ENCODE measurements around the gene SFSWAP. TPM values are rescaled to one million over a fixed set of nuclear protein-coding genes. Genes with fewer than 3 reads are reported as not detected.
"Not testable (repeated sequence)": the region's sequence is repeated elsewhere in the genome, so short reads cannot be mapped to it uniquely, and the experiment has no call there.

Gene SFSWAP
- total RNA-seq, 2 donors from 2014 or later, result 27.3 to 29.2 TPM

- DNase-seq (ENCODE audit: low spot score), result no peak
- intact Hi-C loops (cut with DNase I), result no loop called here
These were observed 85.0 kb downstream of the SFSWAP start for GRCh38 chr12:131795690-131796410.

GRCh38 chr12:131796411-131796736, 85.5 kb downstream of the SFSWAP start:
- DNase-seq (ENCODE audit: low spot score), result no peak
- intact Hi-C loops (cut with DNase I), result no loop called here

GRCh38 chr12:131796754-131797587, 86.1 kb downstream of the SFSWAP start:
- intact Hi-C loops (cut with DNase I), result no loop called here
- DNase-seq (ENCODE audit: low spot score), result no peak

- DNase-seq (ENCODE audit: low spot score), result no peak
- intact Hi-C loops (cut with DNase I), result no loop called here
These were observed 86.7 kb downstream of the SFSWAP start for GRCh38 chr12:131797588-131797934.

- intact Hi-C loops (cut with DNase I), result no loop called here
- no peak for DNase-seq (ENCODE audit: low spot score)
These were observed 88.3 kb downstream of the SFSWAP start for GRCh38 chr12:131799195-131799594.

GRCh38 chr12:131799828-131800593, 89.1 kb downstream of the SFSWAP start:
- intact Hi-C loops (cut with DNase I), result no loop called here

GRCh38 chr12:131800594-131801135, 89.8 kb downstream of the SFSWAP start:
- DNase-seq (ENCODE audit: low spot score), result no peak
- intact Hi-C loops (cut with DNase I), result no loop called here

More at GRCh38 chr12:131799828-131800593, 89.1 kb downstream of the SFSWAP start:
- DNase-seq (ENCODE audit: low spot score), result no peak

GRCh38 chr12:131801254-131801866, 90.5 kb downstream of the SFSWAP start:
- intact Hi-C loops (cut with DNase I), result no loop called here
- no peak for DNase-seq (ENCODE audit: low spot score)

GRCh38 chr12:131803961-131804521, 93.2 kb downstream of the SFSWAP start:
- no peak for DNase-seq (ENCODE audit: low spot score)
- intact Hi-C loops (cut with DNase I), result no loop called here

GRCh38 chr12:131805421-131805820, 94.5 kb downstream of the SFSWAP start:
- no peak for DNase-seq (ENCODE audit: low spot score)
- intact Hi-C loops (cut with DNase I), result no loop called here

- intact Hi-C loops (cut with DNase I), result no loop called here
- DNase-seq (ENCODE audit: low spot score), result no peak
These were observed 95.8 kb downstream of the SFSWAP start for GRCh38 chr12:131806674-131807073.

- intact Hi-C loops (cut with DNase I), result no loop called here
These were observed 98.0 kb downstream of the SFSWAP start for GRCh38 chr12:131808744-131809371.

GRCh38 chr12:131809476-131810254, 98.8 kb downstream of the SFSWAP start:
- intact Hi-C loops (cut with DNase I); DNase-seq (ENCODE audit: low spot score): not testable (repeated sequence)

More at GRCh38 chr12:131808744-131809371, 98.0 kb downstream of the SFSWAP start:
- no peak for DNase-seq (ENCODE audit: low spot score)

GRCh38 chr12:131810726-131811125, 99.8 kb downstream of the SFSWAP start:
- intact Hi-C loops (cut with DNase I), result no loop called here
- DNase-seq (ENCODE audit: low spot score), result no peak

- intact Hi-C loops (cut with DNase I), result no loop called here
- DNase-seq (ENCODE audit: low spot score), result no peak
These were observed 104.2 kb downstream of the SFSWAP start for GRCh38 chr12:131815131-131815530.

GRCh38 chr12:131816495-131816894, 105.6 kb downstream of the SFSWAP start:
- no peak for DNase-seq (ENCODE audit: low spot score)
- intact Hi-C loops (cut with DNase I), result no loop called here

GRCh38 chr12:131817241-131817640, 106.4 kb downstream of the SFSWAP start:
- intact Hi-C loops (cut with DNase I), result no loop called here
- no peak for DNase-seq (ENCODE audit: low spot score)
